B cell (primary cell): ENCODE data around the gene WDFY2. TPM values are rescaled to one million over a fixed set of nuclear protein-coding genes. Genes with fewer than 3 reads are reported as not detected.

Experiments used
- ATAC-seq: fragments of 200-7000 bp; cut with Tn5 transposase; one replicate; pipeline ENCODE4 v1.10.0; 2021; ENCODE audit warnings: low read depth, mild to moderate bottlenecking, moderate number of reproducible peaks, moderate library complexity
- CTCF ChIA-PET: fragments of 350-600 bp; sonication (Branson Sonifier 250); formaldehyde crosslinking; loops from one replicate; lab custom pipeline; 2021; ENCODE audit warnings: antibody characterized with exemption, inconsistent platforms; lab: Charles Lee
- POLR2A ChIA-PET: fragments of 350-600 bp; sonication (Branson Sonifier 250); formaldehyde crosslinking; loops from one replicate; lab custom pipeline; 2021; ENCODE audit warnings: antibody characterized with exemption; lab: Charles Lee
- DNase-seq: peaks from one replicate; pipeline ENCODE4 v3.0.0; 2013
- H2AFZ ChIP-seq: 2 replicates; pipeline ENCODE4 v1.6.1; 2012; ENCODE audit warnings: mild to moderate bottlenecking, low read depth, low read length; ENCODE audit not compliant: insufficient read depth, poor library complexity, severe bottlenecking
- H3K27ac ChIP-seq, 2 donors: 1 replicate in 1 of 2; 2 replicates in 1 of 2; pipeline ENCODE4 v1.5.1; 2012 to 2013; ENCODE audit warnings: low read length in 2 of 2, mild to moderate bottlenecking in 2 of 2, moderate library complexity in 1 of 2
- H3K27me3 ChIP-seq, 4 experiments: fragments of 200-600 bp in 1 of 4; sonication (generic) in 1 of 4; replicated peaks in 1 of 4; 1 replicate in 2 of 4; 2 replicates in 2 of 4; pipeline versions ENCODE4 v1.6.1 to v1.7.0; 2013 to 2016; ENCODE audit warnings: low read length in 3 of 4, mild to moderate bottlenecking in 2 of 4, mixed read lengths in 1 of 4, moderate library complexity in 1 of 4; ENCODE audit not compliant: insufficient read depth in 4 of 4, control insufficient read depth in 3 of 4; ENCODE audit errors: control extremely low read depth in 1 of 4
- H3K36me3 ChIP-seq, 2 experiments: replicated peaks in 1 of 2; 1 replicate in 1 of 2; 2 replicates in 1 of 2; pipeline versions ENCODE4 v1.6.1 to v1.7.1; 2013; ENCODE audit warnings: low read length in 1 of 2; ENCODE audit not compliant: insufficient read depth in 2 of 2, control insufficient read depth in 1 of 2; ENCODE audit errors: control extremely low read depth in 1 of 2, extremely low read depth in 1 of 2
- H3K4me1 ChIP-seq, 2 donors: fragments of 200-600 bp in 1 of 2; sonication (generic) in 1 of 2; 1 replicate in 1 of 2; 2 replicates in 1 of 2; pipeline versions ENCODE4 v1.5.1 to v1.6.1; 2013 to 2017; ENCODE audit warnings: low read length in 2 of 2; ENCODE audit not compliant: control insufficient read depth in 2 of 2, insufficient read depth in 2 of 2
- H3K4me2 ChIP-seq: replicated peaks from 2 replicates; pipeline ENCODE3; 2012; ENCODE audit warnings: mild to moderate bottlenecking, low read depth, low read length; ENCODE audit not compliant: poor library complexity, severe bottlenecking
- H3K4me3 ChIP-seq, 5 experiments: fragments of 200-600 bp in 1 of 5; sonication (generic) in 1 of 5; 1 replicate in 3 of 5; 2 replicates in 2 of 5; pipeline versions ENCODE4 v1.5.1 to v1.7.0; 2011 to 2016; ENCODE audit warnings: low read length in 4 of 5, mild to moderate bottlenecking in 4 of 5, low read depth in 2 of 5, control low read depth in 1 of 5, moderate library complexity in 1 of 5; ENCODE audit not compliant: insufficient read depth in 1 of 5; ENCODE audit errors: control extremely low read depth in 1 of 5, extremely low read depth in 1 of 5
- H3K79me2 ChIP-seq: fragments of 200-600 bp; sonication (generic); one replicate; pipeline ENCODE4 v1.6.0; 2016; ENCODE audit warnings: low read length; ENCODE audit not compliant: control insufficient read depth, insufficient read depth
- H3K9ac ChIP-seq: fragments of 200-600 bp; sonication (generic); 2 replicates; pipeline ENCODE4 v1.6.1; 2017; ENCODE audit warnings: mild to moderate bottlenecking, low read length, moderate library complexity
- H3K9me3 ChIP-seq, 3 donors: one replicate each; pipeline versions ENCODE4 v1.6.1 to v1.7.1; 2013; ENCODE audit warnings: low read length in 2 of 3; ENCODE audit not compliant: control insufficient read depth in 2 of 3, insufficient read depth in 1 of 3; ENCODE audit errors: control extremely low read depth in 1 of 3
- H4K20me1 ChIP-seq: 2 replicates; pipeline ENCODE4 v1.6.0; 2012; ENCODE audit warnings: mild to moderate bottlenecking, low read length; ENCODE audit not compliant: insufficient read depth, control insufficient read depth, poor library complexity, severe bottlenecking
- H3K27ac Mint-ChIP-seq: one replicate; pipeline ENCODE4 v1.8.0; 2021; ENCODE audit warnings: mixed read lengths
- H3K27me3 Mint-ChIP-seq: one replicate; pipeline ENCODE4 v1.8.0; 2021; ENCODE audit warnings: mixed read lengths
- H3K4me1 Mint-ChIP-seq: one replicate; pipeline ENCODE4 v1.8.0; 2021; ENCODE audit warnings: mixed read lengths
- H3K4me3 Mint-ChIP-seq: one replicate; pipeline ENCODE4 v1.8.0; 2021; ENCODE audit warnings: mixed read lengths
- H3K9me3 Mint-ChIP-seq: one replicate; pipeline ENCODE4 v1.8.0; 2022; ENCODE audit warnings: mixed read lengths; ENCODE audit not compliant: insufficient read depth
- CTCF ChIP-seq: fragments of 200-600 bp; IDR thresholded peaks from one replicate; pipeline ENCODE4 v1.8.0; 2022; ENCODE audit warnings: antibody characterized with exemption, mild to moderate bottlenecking
- EZH2 ChIP-seq: IDR thresholded peaks from 2 replicates; pipeline ENCODE4 v1.6.1; 2012; ENCODE audit warnings: borderline replicate concordance, low read depth, mild to moderate bottlenecking, moderate library complexity, low read length; ENCODE audit not compliant: insufficient read depth, poor library complexity, severe bottlenecking
- WGBS: methylation state at CpG from one replicate; pipeline ENCODE4 v1.1.5; 2013; ENCODE audit warnings: missing lambda C conversion rate; ENCODE audit not compliant: insufficient coverage; 5-methylcytosine and 5-hydroxymethylcytosine counted together
- intact Hi-C: fragments of 100-400 bp; cut with micrococcal nuclease; formaldehyde crosslinking; loops from one replicate; pipeline ENCODE4 v1.10.0; 2022
- polyA plus RNA-seq: library from polyadenylated mRNA; depleted of rRNA; stranded (reverse); fragments of >200 nt; gene quantifications from 2 replicates; pipeline ENCODE4 v1.2.3, GENCODE V29; 2012
- total RNA-seq, 2 donors: library from RNA; stranded (reverse); fragments of 120-200 nt in 1 of 2; gene quantifications; 1 replicate in 1 of 2; 2 replicates in 1 of 2; pipeline versions ENCODE4 v1.2.3 to v1.2.4, GENCODE V29; 2013 to 2022

Gene WDFY2
- total and polyA plus RNA-seq, 2 donors (not counting 1 experiment from before 2014, with no cell fraction given), result 12.4 to 47.7 TPM

- no peaks in the 10 kb centered on the region for H3K4me1 Mint-ChIP-seq
- TF ChIP-seq CTCF, result no peak
- TF ChIP-seq EZH2, result no peak
- H3K36me3 ChIP-seq, result peaks cover 6 to 48% of the 10 kb centered on the region in 2 experiments
- H2AFZ ChIP-seq, result no peak overlapping the region
- H3K9me3 ChIP-seq, result no peaks in the 10 kb centered on the region
- DNase-seq (no peak), ATAC-seq (no peak)
- H3K27ac Mint-ChIP-seq, result no peak overlapping the region
- no peak overlapping the region for H3K4me3 ChIP-seq
- no peak overlapping the region for H3K4me2 ChIP-seq
- no peak overlapping the region for H3K4me3 Mint-ChIP-seq
- H3K9me3 Mint-ChIP-seq, result no peaks in the 10 kb centered on the region
- ChIA-PET POLR2A (interaction anchor here (0.9 kb wide), 1 partner anchor 154 kb away, joined by 3 read pairs; no protein-coding TSS in a partner anchor), CTCF (interaction anchor here (1.4 kb wide), 1 partner anchor 17 kb away, joined by 5 read pairs; no protein-coding TSS in a partner anchor)
- intact Hi-C loops, result no loop called here
- H3K9ac ChIP-seq, result no peak overlapping the region
- no peaks in the 10 kb centered on the region for H3K4me1 ChIP-seq
- no peak overlapping the region for H3K27ac ChIP-seq
- H4K20me1 ChIP-seq, result no peaks in the 10 kb centered on the region
- no peaks in the 10 kb centered on the region for H3K79me2 ChIP-seq
- H3K27me3 Mint-ChIP-seq, result no peaks in the 10 kb centered on the region
- H3K27me3 ChIP-seq, result no peaks in the 10 kb centered on the region
- WGBS, result 96% methylated on average over 4 of the region's 6 CpGs
Measured at GRCh38 chr13:51739027-51739764, 154.9 kb downstream of the WDFY2 start.

GRCh38 chr13:51740698-51741097, 156.4 kb downstream of the WDFY2 start:
- no peak for TF ChIP-seq CTCF
- Histone ChIP-seq H3K4me2 (no peak overlapping the region), H3K27ac (no peak overlapping the region), H4K20me1 (no peaks in the 10 kb centered on the region), H3K9me3 (peaks cover 0 to 2% (median 0%) of the 10 kb centered on the region in 3 donors), H3K4me1 (no peaks in the 10 kb centered on the region), H3K36me3 (peaks cover 3 to 44% of the 10 kb centered on the region in 2 experiments), H3K9ac (no peak overlapping the region), H3K79me2 (no peaks in the 10 kb centered on the region), H3K4me3 (no peak overlapping the region), H2AFZ (no peak overlapping the region), H3K27me3 (no peaks in the 10 kb centered on the region)
- WGBS, result 100% methylated on average over 2 of the region's 5 CpGs
- CTCF ChIA-PET, result interaction anchor here (1.3 kb wide), 1 partner anchor 16 kb away, joined by 3 read pairs; no protein-coding TSS in a partner anchor
- Mint-ChIP-seq H3K27ac (no peak overlapping the region), H3K9me3 (no peaks in the 10 kb centered on the region), H3K4me3 (no peak overlapping the region), H3K27me3 (no peaks in the 10 kb centered on the region), H3K4me1 (no peaks in the 10 kb centered on the region)
- POLR2A ChIA-PET, result no interaction called here
- no peak for DNase-seq
- no peak for ATAC-seq
- intact Hi-C loops, result no loop called here
